Measurements from ENCODE around the gene PTPRS.

Gene PTPRS

DNA sequence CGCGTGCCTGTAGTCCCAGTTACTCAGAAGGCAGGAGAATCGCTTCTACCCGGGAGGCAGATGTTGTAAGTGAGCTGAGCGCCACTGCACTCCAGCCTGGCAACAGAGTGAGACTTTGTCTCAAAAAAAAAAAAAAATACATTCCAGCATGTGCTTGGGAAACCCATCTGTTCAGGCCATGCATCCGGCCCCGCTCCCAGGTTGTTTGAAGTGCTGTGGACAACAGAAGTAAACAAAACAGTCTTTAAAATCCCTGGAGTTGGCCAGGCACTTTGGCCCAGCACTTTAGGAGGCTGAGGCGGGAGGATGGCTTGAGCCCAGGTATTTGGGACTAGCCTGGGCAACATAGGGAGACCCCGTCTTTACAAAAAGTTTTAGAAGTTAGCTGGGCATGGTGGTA, 3.2 kb upstream of the PTPRS start:
- TF ChIP-seq, protein P1, sequence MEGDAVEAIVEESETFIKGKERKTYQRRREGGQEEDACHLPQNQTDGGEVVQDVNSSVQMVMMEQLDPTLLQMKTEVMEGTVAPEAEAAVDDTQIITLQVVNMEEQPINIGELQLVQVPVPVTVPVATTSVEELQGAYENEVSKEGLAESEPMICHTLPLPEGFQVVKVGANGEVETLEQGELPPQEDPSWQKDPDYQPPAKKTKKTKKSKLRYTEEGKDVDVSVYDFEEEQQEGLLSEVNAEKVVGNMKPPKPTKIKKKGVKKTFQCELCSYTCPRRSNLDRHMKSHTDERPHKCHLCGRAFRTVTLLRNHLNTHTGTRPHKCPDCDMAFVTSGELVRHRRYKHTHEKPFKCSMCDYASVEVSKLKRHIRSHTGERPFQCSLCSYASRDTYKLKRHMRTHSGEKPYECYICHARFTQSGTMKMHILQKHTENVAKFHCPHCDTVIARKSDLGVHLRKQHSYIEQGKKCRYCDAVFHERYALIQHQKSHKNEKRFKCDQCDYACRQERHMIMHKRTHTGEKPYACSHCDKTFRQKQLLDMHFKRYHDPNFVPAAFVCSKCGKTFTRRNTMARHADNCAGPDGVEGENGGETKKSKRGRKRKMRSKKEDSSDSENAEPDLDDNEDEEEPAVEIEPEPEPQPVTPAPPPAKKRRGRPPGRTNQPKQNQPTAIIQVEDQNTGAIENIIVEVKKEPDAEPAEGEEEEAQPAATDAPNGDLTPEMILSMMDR (IDR thresholded peaks at IDR 0.05; ENCODE audit: low read depth, low read length, missing control alignments), result no peak
- H3K4me3 ChIP-seq (ENCODE audit: low read depth, low read length), result no peak overlapping the region
- DNase-seq (ENCODE audit: low read depth), result no peak

DNA sequence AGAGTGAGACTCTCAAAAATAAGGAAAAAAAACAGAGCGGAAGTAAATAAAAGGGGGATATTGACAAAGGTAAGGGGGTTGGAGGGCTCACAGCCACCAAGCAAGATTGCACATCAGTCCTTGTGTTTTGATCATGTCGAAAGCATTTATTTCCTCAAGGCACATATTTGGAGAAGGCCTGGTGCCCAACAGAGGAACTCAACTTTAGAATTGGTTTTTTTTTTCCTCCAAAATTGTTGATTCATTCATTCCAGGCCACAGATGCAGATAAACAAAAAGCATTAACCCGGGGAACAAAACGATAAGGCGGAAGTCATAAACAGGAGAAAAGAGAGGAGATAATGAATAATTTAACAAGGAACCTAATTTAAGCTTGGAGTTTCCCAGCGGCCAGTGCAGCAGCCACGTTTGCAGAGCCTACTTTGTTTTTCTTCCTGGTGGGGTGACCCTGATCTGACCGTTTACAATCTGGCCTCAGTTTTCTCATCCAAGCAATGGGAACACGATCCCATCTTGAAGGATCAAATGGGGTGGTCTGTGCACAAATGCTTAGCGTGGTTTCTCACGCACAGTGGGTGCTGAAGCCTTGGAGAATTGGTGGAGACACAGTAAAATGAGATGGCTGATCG, 2.1 kb upstream of the PTPRS start:
- no peak for DNase-seq (ENCODE audit: low read depth)
- TF ChIP-seq, protein P1 (IDR thresholded peaks at IDR 0.05; ENCODE audit: low read depth, low read length, missing control alignments), result no peak
- H3K4me3 ChIP-seq (ENCODE audit: low read depth, low read length), result no peak overlapping the region

DNA sequence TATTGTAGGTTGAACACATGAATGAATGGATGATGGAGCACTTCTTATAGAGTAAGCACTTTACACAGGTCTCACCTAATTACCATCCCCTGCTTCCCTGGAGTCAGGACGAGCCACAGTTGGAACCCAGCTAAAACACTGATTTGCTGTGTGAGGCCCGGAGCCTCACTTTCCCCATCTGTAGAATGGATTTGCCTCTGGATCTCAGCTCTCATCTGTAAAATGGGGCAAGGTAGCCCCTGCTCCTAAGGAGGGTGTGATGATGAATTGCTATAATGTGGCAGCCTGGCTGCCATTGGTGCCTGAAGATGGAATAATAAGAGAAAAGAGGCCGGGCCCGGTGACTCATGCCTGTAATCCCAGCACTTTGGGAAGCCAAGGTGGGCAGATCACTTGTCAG, 1.4 kb upstream of the PTPRS start:
- no peak overlapping the region for H3K4me3 ChIP-seq (ENCODE audit: low read depth, low read length)
- TF ChIP-seq, protein P1 (IDR thresholded peaks at IDR 0.05; ENCODE audit: low read depth, low read length, missing control alignments), result no peak
- DNase-seq (ENCODE audit: low read depth), result no peak

- TF ChIP-seq, protein P1 (IDR thresholded peaks at IDR 0.05; ENCODE audit: low read depth, low read length, missing control alignments), result no peak
- no peak for DNase-seq (ENCODE audit: low read depth)
- H3K4me3 ChIP-seq (ENCODE audit: low read depth, low read length), result no peak overlapping the region
Measured at GRCh38 chr19:5341448-5341820, 822 bp upstream of the PTPRS start.

GRCh38 chr19:5339950-5340636, 519 bp downstream of the PTPRS start:
- TF ChIP-seq, protein P1 (IDR thresholded peaks at IDR 0.05; ENCODE audit: low read depth, low read length, missing control alignments), result no peak
- DNase-seq (ENCODE audit: low read depth), result no peak
- peak overlapping the region; percentile 44 for H3K4me3 ChIP-seq (ENCODE audit: low read depth, low read length)

DNA sequence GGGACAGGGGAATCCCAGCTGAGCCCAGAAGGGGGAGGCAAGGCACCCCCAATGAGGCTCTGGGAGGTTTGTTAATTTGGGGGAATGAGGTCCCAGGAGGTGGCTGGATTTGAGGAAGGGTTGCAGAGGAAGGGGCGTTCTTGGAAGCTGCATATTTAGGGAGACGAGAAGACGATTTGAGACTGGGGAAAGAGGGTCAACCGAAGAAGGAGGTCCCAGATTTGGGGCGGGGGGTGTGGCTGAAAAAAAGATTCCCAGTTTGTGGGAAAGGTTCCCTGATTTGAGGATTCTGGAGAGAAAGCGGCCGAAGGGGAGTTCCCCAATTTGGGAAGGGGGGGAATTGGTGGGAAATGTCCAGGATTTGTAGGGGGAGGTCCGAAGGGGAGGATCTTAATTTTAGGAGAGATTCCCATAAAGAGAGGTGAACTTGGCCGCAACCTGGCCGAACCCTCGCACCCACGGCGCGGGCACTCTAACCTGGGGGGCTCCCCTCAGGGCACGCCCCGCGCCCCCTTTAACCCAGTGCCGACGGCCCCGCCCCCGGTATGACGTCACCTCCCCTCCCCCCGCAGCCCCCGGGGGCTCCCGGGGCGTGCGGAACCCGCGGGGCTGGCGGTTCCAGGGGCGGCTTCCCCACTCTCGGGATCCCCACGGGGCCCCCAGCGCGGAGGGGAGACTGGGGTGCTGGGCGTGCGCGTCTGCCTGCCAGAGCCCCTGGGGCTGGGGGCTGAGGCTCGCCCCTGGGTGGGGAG, 1.2 kb downstream of the PTPRS start:
- TF ChIP-seq, protein P1 (IDR thresholded peaks at IDR 0.05; ENCODE audit: low read depth, low read length, missing control alignments), result no peak
- peak overlapping the region; percentile 44 for H3K4me3 ChIP-seq (ENCODE audit: low read depth, low read length)
- no peak for DNase-seq (ENCODE audit: low read depth)
